Measurements from ENCODE around the gene ELMO1.

DNA sequence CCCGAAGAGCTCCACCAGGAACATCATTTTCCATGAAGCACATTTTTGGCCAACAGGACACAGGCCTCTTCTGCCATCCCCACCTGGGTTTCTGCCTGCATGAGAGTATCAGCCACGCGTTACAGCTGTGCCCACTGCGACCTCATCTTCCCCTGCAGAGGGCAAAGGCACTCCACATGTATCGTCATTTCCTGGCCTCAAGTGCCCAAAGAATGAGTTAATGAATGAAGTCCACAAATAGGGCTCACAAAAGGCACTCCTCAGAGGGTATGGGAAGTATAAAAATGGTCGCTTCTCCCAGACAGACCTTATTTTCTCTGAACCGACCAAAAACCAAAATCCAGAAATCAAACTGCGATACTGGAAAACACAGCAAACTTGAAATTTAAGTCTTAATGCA lies 18.5 kb downstream of the ELMO1 start:
- TF ChIP-seq, protein P1, sequence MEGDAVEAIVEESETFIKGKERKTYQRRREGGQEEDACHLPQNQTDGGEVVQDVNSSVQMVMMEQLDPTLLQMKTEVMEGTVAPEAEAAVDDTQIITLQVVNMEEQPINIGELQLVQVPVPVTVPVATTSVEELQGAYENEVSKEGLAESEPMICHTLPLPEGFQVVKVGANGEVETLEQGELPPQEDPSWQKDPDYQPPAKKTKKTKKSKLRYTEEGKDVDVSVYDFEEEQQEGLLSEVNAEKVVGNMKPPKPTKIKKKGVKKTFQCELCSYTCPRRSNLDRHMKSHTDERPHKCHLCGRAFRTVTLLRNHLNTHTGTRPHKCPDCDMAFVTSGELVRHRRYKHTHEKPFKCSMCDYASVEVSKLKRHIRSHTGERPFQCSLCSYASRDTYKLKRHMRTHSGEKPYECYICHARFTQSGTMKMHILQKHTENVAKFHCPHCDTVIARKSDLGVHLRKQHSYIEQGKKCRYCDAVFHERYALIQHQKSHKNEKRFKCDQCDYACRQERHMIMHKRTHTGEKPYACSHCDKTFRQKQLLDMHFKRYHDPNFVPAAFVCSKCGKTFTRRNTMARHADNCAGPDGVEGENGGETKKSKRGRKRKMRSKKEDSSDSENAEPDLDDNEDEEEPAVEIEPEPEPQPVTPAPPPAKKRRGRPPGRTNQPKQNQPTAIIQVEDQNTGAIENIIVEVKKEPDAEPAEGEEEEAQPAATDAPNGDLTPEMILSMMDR (conservative IDR thresholded peaks at IDR 0.05; ENCODE audit: low read depth, low read length) = no peak
- no peak for TF ChIP-seq EZH2 (IDR thresholded peaks at IDR 0.05; ENCODE audit: low read length, unreplicated experiment)
